Tibial nerve (tissue), 4 donors: ENCODE measurements around the gene TMEM271.

Experiments used
- CTCF ChIP-seq, 5 experiments: fragments of 200-600 bp in 3 of 5; fragments of 450-650 bp in 2 of 5; sonication (generic) in 3 of 5; IDR thresholded peaks; one replicate each; pipeline ENCODE4 v1.5.1; 2016 to 2019; ENCODE audit warnings: antibody characterized with exemption in 5 of 5, mild to moderate bottlenecking in 3 of 5, moderate library complexity in 2 of 5
- EP300 ChIP-seq, 2 donors: sonication (generic); formaldehyde crosslinking; IDR thresholded peaks; one replicate each; pipeline ENCODE4 v1.6.1; 2017; ENCODE audit warnings: antibody characterized with exemption in 2 of 2, mild to moderate bottlenecking in 1 of 2

GRCh38 chr4:622996-623913, 47.2 kb upstream of the TMEM271 start:
- no peak for TF ChIP-seq CTCF (IDR thresholded peaks at IDR 0.05)
- TF ChIP-seq EP300 (IDR thresholded peaks at IDR 0.05) = no peak
